HK-2 (cell line): ENCODE data around the gene CCDC28B.
"Not testable (repeated sequence)": the region's sequence is repeated elsewhere in the genome, so short reads cannot be mapped to it uniquely, and the experiment has no call there.

Experiments used
- DNase-seq: peaks from one replicate; pipeline ENCODE4 v3.0.0-alpha.2; 2018; ENCODE audit not compliant: unreplicated experiment

The CCDC28B gene

GRCh38 chr1:32200226-32201010 is at the start of gene CCDC28B:
Gene CCDC28B, plus strand, starts transcription at chr1:32200595. Its CDS starts 1,341 bp downstream, at chr1:32201936.
- peak; percentile 55 for DNase-seq

GRCh38 chr1:32150847-32151246 is 49.5 kb upstream of the CCDC28B start:
- no peak for DNase-seq

- no peak for DNase-seq
These were observed 49.0 kb upstream of the CCDC28B start for GRCh38 chr1:32151319-32151787.

- no peak for DNase-seq
These were observed 41.2 kb upstream of the CCDC28B start for GRCh38 chr1:32159189-32159588.

- DNase-seq = no peak
These were observed 37.0 kb upstream of the CCDC28B start for GRCh38 chr1:32163405-32163804.

- not testable (repeated sequence) for DNase-seq
These were observed 34.8 kb upstream of the CCDC28B start for GRCh38 chr1:32165633-32166032.

- no peak for DNase-seq
These were observed 29.4 kb upstream of the CCDC28B start for GRCh38 chr1:32170991-32171390.

- DNase-seq = no peak
These were observed 27.7 kb upstream of the CCDC28B start for GRCh38 chr1:32172621-32173245.

- no peak for DNase-seq
These were observed 21.8 kb upstream of the CCDC28B start for GRCh38 chr1:32178380-32179192.

- no peak for DNase-seq
These were observed 21.3 kb upstream of the CCDC28B start for GRCh38 chr1:32179193-32179442.

- peak; percentile 96 for DNase-seq
These were observed 20.8 kb upstream of the CCDC28B start, which contains the start of gene TXLNA for GRCh38 chr1:32179443-32180185. Gene TXLNA, plus strand, starts transcription at chr1:32179675. Its CDS starts 671 bp downstream, at chr1:32180346.

- DNase-seq = peak; percentile 61
These were observed 20.0 kb upstream of the CCDC28B start for GRCh38 chr1:32180186-32181060.

- no peak for DNase-seq
These were observed 19.3 kb upstream of the CCDC28B start for GRCh38 chr1:32181065-32181464.

- DNase-seq = no peak
These were observed 18.8 kb upstream of the CCDC28B start for GRCh38 chr1:32181563-32181962.

- no peak for DNase-seq
These were observed 18.3 kb upstream of the CCDC28B start for GRCh38 chr1:32182060-32182459.

- DNase-seq = no peak
These were observed 15.7 kb upstream of the CCDC28B start for GRCh38 chr1:32184650-32185049.

GRCh38 chr1:32186077-32186476 is 14.3 kb upstream of the CCDC28B start:
- no peak for DNase-seq

GRCh38 chr1:32186491-32186890 is 13.9 kb upstream of the CCDC28B start:
- DNase-seq = no peak

- DNase-seq = no peak
These were observed 12.5 kb upstream of the CCDC28B start for GRCh38 chr1:32187850-32188249.

- no peak for DNase-seq
These were observed 8.0 kb upstream of the CCDC28B start for GRCh38 chr1:32192220-32192948.
